IMR-90 (cell line): Measurements from ENCODE around the gene PSG2. TPM values are rescaled to one million over a fixed set of nuclear protein-coding genes. Genes with fewer than 3 reads are reported as not detected.
"Not testable (repeated sequence)": the region's sequence is repeated elsewhere in the genome, so short reads cannot be mapped to it uniquely, and the experiment has no call there.

Experiments used
- ATAC-seq: fragments of 200-7000 bp; cut with Tn5 transposase; 2 replicates; pipeline ENCODE4 v1.9.1; 2020; ENCODE audit warnings: low read depth, mild to moderate bottlenecking, moderate library complexity
- BruUV-seq: library from RNA; stranded (reverse); fragments of 400-500 nt; replicated peaks from 2 replicates; lab custom pipeline; 2021; lab: Mats Ljungman, UMichigan
- CTCF ChIA-PET: fragments of 300-600 bp; formaldehyde crosslinking; extraction: SDS; loops from one replicate; lab custom pipeline; 2021; ENCODE audit warnings: antibody characterized with exemption; lab: Yijun Ruan, JAX
- POLR2A ChIA-PET: fragments of 300-600 bp; sonication (Branson Sonifier 250); formaldehyde crosslinking; loops from one replicate; lab custom pipeline; 2022; ENCODE audit warnings: antibody characterized with exemption; ENCODE audit not compliant: unreplicated experiment; lab: Charles Lee
- DNase-seq: peaks from one replicate; pipeline ENCODE4 v3.0.0; 2013
- H2AFZ ChIP-seq: replicated peaks from 2 replicates; pipeline ENCODE3; 2013; ENCODE audit warnings: low read length, mild to moderate bottlenecking; ENCODE audit not compliant: poor library complexity
- H2AK5ac ChIP-seq: 2 replicates; pipeline ENCODE4 v1.6.1; 2013; ENCODE audit warnings: low read depth, low read length, inconsistent platforms
- H2AK9ac ChIP-seq: replicated peaks from 2 replicates; pipeline ENCODE3; 2013; ENCODE audit warnings: mild to moderate bottlenecking, low read depth, low read length, moderate library complexity; ENCODE audit not compliant: poor library complexity
- H2BK120ac ChIP-seq: 2 replicates; pipeline ENCODE4 v1.6.1; 2013; ENCODE audit warnings: low read depth, low read length, inconsistent platforms
- H2BK15ac ChIP-seq: 3 replicates; pipeline ENCODE4 v1.6.1; 2013; ENCODE audit warnings: low read depth, low read length, inconsistent platforms
- H2BK20ac ChIP-seq: 2 replicates; pipeline ENCODE4 v1.6.1; 2013; ENCODE audit warnings: low read depth, mild to moderate bottlenecking, inconsistent platforms, low read length, moderate library complexity
- H2BK5ac ChIP-seq: 2 replicates; pipeline ENCODE4 v1.6.1; 2013; ENCODE audit warnings: mild to moderate bottlenecking, low read depth, low read length, inconsistent platforms; ENCODE audit not compliant: poor library complexity, severe bottlenecking
- H3K14ac ChIP-seq: replicated peaks from 2 replicates; pipeline ENCODE4 v1.6.1; 2013; ENCODE audit warnings: low read depth, low read length, inconsistent platforms
- H3K18ac ChIP-seq: 2 replicates; pipeline ENCODE4 v1.6.1; 2013; ENCODE audit warnings: low read depth, low read length, control low read depth
- H3K23ac ChIP-seq: 2 replicates; pipeline ENCODE4 v1.6.1; 2013; ENCODE audit warnings: low read depth, low read length, inconsistent platforms
- H3K27ac ChIP-seq: 2 replicates; pipeline ENCODE4 v1.5.1; 2013; ENCODE audit warnings: mild to moderate bottlenecking, control low read depth, low read length; ENCODE audit not compliant: insufficient read depth
- H3K27me3 ChIP-seq: 2 replicates; pipeline ENCODE4 v1.6.1; 2013; ENCODE audit warnings: low read length; ENCODE audit not compliant: control insufficient read depth, insufficient read depth
- H3K36me3 ChIP-seq: 2 replicates; pipeline ENCODE4 v1.6.1; 2013; ENCODE audit warnings: low read length, mixed read lengths; ENCODE audit not compliant: control insufficient read depth, insufficient read depth
- H3K4ac ChIP-seq: 2 replicates; pipeline ENCODE4 v1.6.1; 2013; ENCODE audit warnings: low read depth, low read length, inconsistent platforms
- H3K4me1 ChIP-seq: 2 replicates; pipeline ENCODE4 v1.6.1; 2013; ENCODE audit warnings: low read length, mixed read lengths; ENCODE audit not compliant: control insufficient read depth, insufficient read depth
- H3K4me2 ChIP-seq: 2 replicates; pipeline ENCODE4 v1.6.1; 2013; ENCODE audit warnings: low read depth, mild to moderate bottlenecking, control low read depth, low read length, moderate library complexity
- H3K4me3 ChIP-seq: 2 replicates; pipeline ENCODE4 v1.5.1; 2013; ENCODE audit warnings: low read depth, mild to moderate bottlenecking, control low read depth, low read length, moderate library complexity; ENCODE audit not compliant: insufficient read depth
- H3K56ac ChIP-seq: 2 replicates; pipeline ENCODE4 v1.6.1; 2013; ENCODE audit warnings: low read length, inconsistent platforms; ENCODE audit not compliant: insufficient read depth; ENCODE audit errors: extremely low read depth
- H3K79me1 ChIP-seq, 2 experiments: 2 replicates each; pipeline ENCODE4 v1.6.1; 2013; ENCODE audit warnings: low read length in 2 of 2, inconsistent platforms in 1 of 2, low read depth in 1 of 2
- H3K9ac ChIP-seq: 2 replicates; pipeline ENCODE4 v1.6.1; 2013; ENCODE audit warnings: low read depth, low read length, control low read depth
- H3K9me1 ChIP-seq: 2 replicates; pipeline ENCODE4 v1.6.1; 2013; ENCODE audit warnings: low read length, inconsistent platforms; ENCODE audit not compliant: insufficient read depth
- H3K9me3 ChIP-seq: 2 replicates; pipeline ENCODE4 v1.6.1; 2013; ENCODE audit warnings: low read length; ENCODE audit not compliant: control insufficient read depth, insufficient read depth
- H4K20me1 ChIP-seq: 2 replicates; pipeline ENCODE4 v1.6.1; 2013; ENCODE audit warnings: low read length, inconsistent platforms; ENCODE audit not compliant: insufficient read depth
- H4K5ac ChIP-seq: 2 replicates; pipeline ENCODE4 v1.6.1; 2013; ENCODE audit warnings: mild to moderate bottlenecking, low read depth, low read length, control low read depth
- H4K8ac ChIP-seq, 2 experiments: 2 replicates each; pipeline ENCODE4 v1.6.1; 2013; ENCODE audit warnings: low read depth in 2 of 2, low read length in 2 of 2, control low read depth in 1 of 2, inconsistent platforms in 1 of 2
- H4K91ac ChIP-seq: 2 replicates; pipeline ENCODE4 v1.6.1; 2013; ENCODE audit warnings: low read depth, low read length, inconsistent platforms; ENCODE audit not compliant: insufficient read depth
- whole genome bisulfite sequencing, 2 experiments: methylation state at CpG; one replicate each; pipeline versions ENCODE4 v1.1.5 to v1.1.7; 2013; ENCODE audit warnings: missing lambda C conversion rate in 2 of 2; ENCODE audit not compliant: insufficient read length in 1 of 2; ENCODE audit errors: extremely low coverage in 2 of 2; 5-methylcytosine and 5-hydroxymethylcytosine counted together
- dilution Hi-C: fragments of 300-500 bp; cut with HindIII; formaldehyde crosslinking; loops from one replicate; pipeline ENCODE4 v1.14.3; 2018; ENCODE audit warnings: low sequenced_read_pairs; ENCODE audit not compliant: unreplicated experiment
- in situ Hi-C: fragments of 300-500 bp; cut with MboI; formaldehyde crosslinking; loops from 3 replicates; pipeline ENCODE4 v1.14.3; 2019; ENCODE audit warnings: low sequenced_read_pairs, inconsistent platforms, mixed read lengths
- intact Hi-C: fragments of 100-400 bp; cut with micrococcal nuclease; formaldehyde crosslinking; loops from 2 replicates; pipeline ENCODE4 v1.10.0; 2022
- polyA plus RNA-seq, 3 experiments: library from polyadenylated mRNA; depleted of rRNA; stranded (reverse); fragments of >200 nt; gene quantifications; 2 replicates each; pipeline ENCODE4 v1.2.3, GENCODE V29; 2012; ENCODE audit warnings: low replicate concordance in 1 of 3
- total RNA-seq: library from RNA; depleted of rRNA; stranded (reverse); fragments of >200 nt; gene quantifications from 2 replicates; pipeline ENCODE4 v1.2.3, GENCODE V29; 2012

Gene PSG2
- total and polyA plus RNA-seq, 2 of the 4 experiments (the other 2 are of a cell fraction), result 0.18 to 0.31 TPM

- CTCF ChIA-PET, result not testable (repeated sequence)
Observed at GRCh38 chr19:43114626-43115025, 32.1 kb upstream of the PSG2 start.

GRCh38 chr19:43107401-43107800 lies 24.9 kb upstream of the PSG2 start:
- H2AFZ ChIP-seq, H3K36me3 ChIP-seq, H3K9ac ChIP-seq, H2AK9ac ChIP-seq, CTCF ChIA-PET, H3K79me1 ChIP-seq, H3K23ac ChIP-seq, POLR2A ChIA-PET, H3K9me3 ChIP-seq, ATAC-seq, H3K27me3 ChIP-seq, H3K4me2 ChIP-seq, H3K56ac ChIP-seq, H3K27ac ChIP-seq, H3K4me3 ChIP-seq, H3K9me1 ChIP-seq, dilution Hi-C loops, H2AK5ac ChIP-seq, BruUV-seq, DNase-seq, H4K20me1 ChIP-seq: not testable (repeated sequence)
- Histone ChIP-seq H4K91ac (peak overlapping the region; percentile 72), H4K5ac (peak overlapping the region; percentile 92; the same call in 1 of the 2 replicates), H3K4ac (peak overlapping the region; percentile 55; the same call in 1 of the 2 replicates), H2BK120ac (peak overlapping the region; percentile 85), H2BK5ac (peak overlapping the region; percentile 57), H3K14ac (peak overlapping the region; percentile 60; the same call in 1 of the 2 replicates), H3K4me1 (peaks cover 13% of the 10 kb centered on the region), H2BK15ac (peak overlapping the region; percentile 78; the same call in 2 of the 3 replicates), H2BK20ac (peak overlapping the region; percentile 91; the same call in 1 of the 2 replicates), H3K18ac (peak overlapping the region; percentile 97; the same call in 1 of the 2 replicates), H4K8ac (peak overlapping the region; percentile 54 to 70; a peak in 2 of 4 replicates)
- no CpG with 5 or more reads among the region's 1 CpG for WGBS, 2 experiments
- in situ Hi-C loops, result loop anchor here (10.0 kb wide), 2 partner anchors 317 to 417 kb away; partner anchors contain the start of gene ETHE1
- intact Hi-C loops, result loop anchor here (5.0 to 10.0 kb wide), 2 partner anchors 75 to 557 kb away; no protein-coding TSS in a partner anchor

More at GRCh38 chr19:43114626-43115025, 32.1 kb upstream of the PSG2 start:
- H2AK5ac ChIP-seq, H2BK15ac ChIP-seq, H2AFZ ChIP-seq, in situ Hi-C loops, H3K79me1 ChIP-seq, H2AK9ac ChIP-seq, H4K91ac ChIP-seq, H3K27me3 ChIP-seq, H3K9me3 ChIP-seq, ATAC-seq, H3K23ac ChIP-seq, BruUV-seq, H3K27ac ChIP-seq, dilution Hi-C loops, H3K4me2 ChIP-seq, H3K9ac ChIP-seq, H3K4me3 ChIP-seq, H3K36me3 ChIP-seq, H4K20me1 ChIP-seq, intact Hi-C loops, H3K4ac ChIP-seq, H3K56ac ChIP-seq, H3K14ac ChIP-seq, POLR2A ChIA-PET, H3K9me1 ChIP-seq: not testable (repeated sequence)
- Histone ChIP-seq H4K8ac (0 out of 4 replicates have a peak overlapping the region, but pooled peaks of 1 of the 2 experiments have one; percentile 2), H4K5ac (peak overlapping the region; percentile 39; the same call in 1 of the 2 replicates), H3K4me1 (peaks cover 16% of the 10 kb centered on the region), H2BK20ac (0 out of 2 replicates have a peak overlapping the region, but pooled peaks have one; percentile 61), H2BK5ac (peak overlapping the region; percentile 68), H3K18ac (peak overlapping the region; percentile 61; the same call in 1 of the 2 replicates), H2BK120ac (peak overlapping the region; percentile 54; the same call in 1 of the 2 replicates)
- no CpG with 5 or more reads among the region's 2 CpGs for WGBS, 2 experiments
- DNase-seq, result peak; percentile 38
